ENCODE data around the gene DYNC1I2.

DYNC1I2 gene

GRCh38 chr2:171785450-171785849, 98.2 kb downstream of the DYNC1I2 start:
- no peak overlapping the region for H3K27ac ChIP-seq
- TF ChIP-seq ZFX (IDR thresholded peaks at IDR 0.05) = no peak
- TF ChIP-seq, protein P1, sequence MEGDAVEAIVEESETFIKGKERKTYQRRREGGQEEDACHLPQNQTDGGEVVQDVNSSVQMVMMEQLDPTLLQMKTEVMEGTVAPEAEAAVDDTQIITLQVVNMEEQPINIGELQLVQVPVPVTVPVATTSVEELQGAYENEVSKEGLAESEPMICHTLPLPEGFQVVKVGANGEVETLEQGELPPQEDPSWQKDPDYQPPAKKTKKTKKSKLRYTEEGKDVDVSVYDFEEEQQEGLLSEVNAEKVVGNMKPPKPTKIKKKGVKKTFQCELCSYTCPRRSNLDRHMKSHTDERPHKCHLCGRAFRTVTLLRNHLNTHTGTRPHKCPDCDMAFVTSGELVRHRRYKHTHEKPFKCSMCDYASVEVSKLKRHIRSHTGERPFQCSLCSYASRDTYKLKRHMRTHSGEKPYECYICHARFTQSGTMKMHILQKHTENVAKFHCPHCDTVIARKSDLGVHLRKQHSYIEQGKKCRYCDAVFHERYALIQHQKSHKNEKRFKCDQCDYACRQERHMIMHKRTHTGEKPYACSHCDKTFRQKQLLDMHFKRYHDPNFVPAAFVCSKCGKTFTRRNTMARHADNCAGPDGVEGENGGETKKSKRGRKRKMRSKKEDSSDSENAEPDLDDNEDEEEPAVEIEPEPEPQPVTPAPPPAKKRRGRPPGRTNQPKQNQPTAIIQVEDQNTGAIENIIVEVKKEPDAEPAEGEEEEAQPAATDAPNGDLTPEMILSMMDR (conservative IDR thresholded peaks at IDR 0.05) = no peak

GRCh38 chr2:171787333-171788072, 100.2 kb downstream of the DYNC1I2 start:
- TF ChIP-seq ZFX (IDR thresholded peaks at IDR 0.05) = no peak
- TF ChIP-seq, protein P1 (conservative IDR thresholded peaks at IDR 0.05) = no peak
- peak overlapping the region; percentile 54 for H3K27ac ChIP-seq

GRCh38 chr2:171788316-171788993, 101.2 kb downstream of the DYNC1I2 start:
- peak overlapping the region; percentile 77 for H3K27ac ChIP-seq
- TF ChIP-seq ZFX (IDR thresholded peaks at IDR 0.05) = no peak
- TF ChIP-seq, protein P1 (conservative IDR thresholded peaks at IDR 0.05) = 0 out of 2 replicates have a peak, but pooled peaks have one; percentile 4

GRCh38 chr2:171789956-171790355, 102.7 kb downstream of the DYNC1I2 start:
- TF ChIP-seq ZFX (IDR thresholded peaks at IDR 0.05) = no peak
- TF ChIP-seq, protein P1 (conservative IDR thresholded peaks at IDR 0.05) = no peak

GRCh38 chr2:171791361-171791760, 104.1 kb downstream of the DYNC1I2 start:
- no peak overlapping the region for H3K27ac ChIP-seq
- TF ChIP-seq, protein P1 (conservative IDR thresholded peaks at IDR 0.05) = no peak
- TF ChIP-seq ZFX (IDR thresholded peaks at IDR 0.05) = no peak

More at GRCh38 chr2:171789956-171790355, 102.7 kb downstream of the DYNC1I2 start:
- H3K27ac ChIP-seq = peak overlapping the region; percentile 77

- TF ChIP-seq, protein P1 (conservative IDR thresholded peaks at IDR 0.05) = no peak
- TF ChIP-seq ZFX (IDR thresholded peaks at IDR 0.05) = no peak
- no peak overlapping the region for H3K27ac ChIP-seq
Measured at GRCh38 chr2:171792157-171792556, 104.9 kb downstream of the DYNC1I2 start.

All from C4-2B (cell line).